PFSK-1 (cell line): ENCODE results near the gene PDZD7.

Experiments
- FOXP2 ChIP-seq: optimal IDR thresholded peaks from 2 replicates; pipeline ENCODE3; 2011; ENCODE audit warnings: borderline replicate concordance, control low read depth, inconsistent platforms; ENCODE audit not compliant: insufficient read depth; ENCODE audit errors: extremely low read length, extremely low read depth
- POLR2AphosphoS5 ChIP-seq: IDR thresholded peaks from 2 replicates; pipeline ENCODE4 v1.6.1; 2012; ENCODE audit warnings: low read depth, mild to moderate bottlenecking, control low read depth, low read length, moderate library complexity
- REST ChIP-seq, 2 experiments: IDR thresholded peaks; 2 replicates each; pipeline versions ENCODE4 v1.6.1 to v1.8.0; 2011 to 2012; ENCODE audit warnings: low read depth in 2 of 2, low read length in 2 of 2, control low read depth in 1 of 2, inconsistent platforms in 1 of 2, mild to moderate bottlenecking in 1 of 2, moderate library complexity in 1 of 2; ENCODE audit not compliant: insufficient read depth in 1 of 2
- SIN3A ChIP-seq: IDR thresholded peaks from 2 replicates; pipeline ENCODE4 v1.6.1; 2012; ENCODE audit warnings: mild to moderate bottlenecking, low read length, moderate library complexity, borderline replicate concordance; ENCODE audit not compliant: insufficient read depth
- TAF1 ChIP-seq: IDR thresholded peaks from 2 replicates; pipeline ENCODE4 v1.6.1; 2012; ENCODE audit warnings: low read length, control low read depth, borderline replicate concordance; ENCODE audit not compliant: insufficient read depth

- TF ChIP-seq POLR2AphosphoS5: no peak
- TF ChIP-seq REST (IDR thresholded peaks at IDR 0.05; ENCODE audit: insufficient read depth in 1 of 2, low read depth in 2 of 2, low read length in 2 of 2): no peak
- TF ChIP-seq TAF1: no peak
- no peak for TF ChIP-seq SIN3A
- TF ChIP-seq FOXP2: no peak
Measured at GRCh38 chr10:100965820-100966219, 65.1 kb downstream of the PDZD7 start.
